ENCODE data around the gene KLHL29. TPM values are rescaled to one million over a fixed set of nuclear protein-coding genes. Genes with fewer than 3 reads are reported as not detected.

The KLHL29 gene
- total RNA-seq, 3 donors from 2014 or later (not counting 1 experiment from before 2014, with no cell fraction given), result 0.24 to 0.43 (median 0.33) TPM

DNA sequence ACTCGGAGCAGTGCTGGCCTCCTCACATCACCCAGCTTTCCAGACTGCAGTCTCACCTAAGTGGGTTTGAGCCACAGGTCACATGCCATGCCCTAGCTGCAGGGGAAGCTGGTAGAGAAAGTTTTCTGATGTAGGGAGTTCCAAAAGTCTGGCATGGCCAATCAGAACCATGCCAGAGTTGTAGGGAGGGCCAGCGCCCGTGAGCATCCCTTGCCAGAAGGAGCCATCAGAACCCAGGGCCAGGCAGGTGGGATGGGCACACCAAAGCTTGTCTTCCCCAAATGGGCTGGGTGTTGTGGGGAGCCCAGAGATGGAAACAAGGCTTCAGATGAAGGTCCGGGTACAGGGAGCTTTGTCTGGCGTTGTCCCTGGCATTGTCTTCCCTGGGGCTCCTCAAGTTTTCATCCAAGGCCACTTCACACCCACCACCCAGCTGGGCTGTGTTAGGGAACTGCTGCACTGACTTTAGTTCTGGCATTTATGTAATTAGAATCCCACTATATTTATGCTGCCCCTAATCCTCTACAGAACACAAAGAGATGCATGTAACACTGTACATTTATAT lies 247.9 kb downstream of the KLHL29 start:
- Histone ChIP-seq H3K27me3 (ENCODE audit: control insufficient read depth, insufficient read depth, low read length) (no peaks in the 10 kb centered on the region), H3K27ac (ENCODE audit: low read length) (no peak overlapping the region), H3K9me3 (ENCODE audit: control insufficient read depth, insufficient read depth, low read length) (no peaks in the 10 kb centered on the region), H3K36me3 (ENCODE audit: control insufficient read depth, insufficient read depth, low read length) (no peaks in the 10 kb centered on the region), H3K4me3 (ENCODE audit: low read length) (no peak overlapping the region), H3K4me1 (ENCODE audit: control insufficient read depth, insufficient read depth, low read length) (no peaks in the 10 kb centered on the region)
- 83% methylated on average over 5 of the region's 5 CpGs for WGBS (ENCODE audit: insufficient coverage)
- H3K4me1 Mint-ChIP-seq, result no peaks in the 10 kb centered on the region
- no peaks in the 10 kb centered on the region for H3K36me3 Mint-ChIP-seq
- DNase-seq (no peak), ATAC-seq (no peak)
- TF ChIP-seq, protein P1, sequence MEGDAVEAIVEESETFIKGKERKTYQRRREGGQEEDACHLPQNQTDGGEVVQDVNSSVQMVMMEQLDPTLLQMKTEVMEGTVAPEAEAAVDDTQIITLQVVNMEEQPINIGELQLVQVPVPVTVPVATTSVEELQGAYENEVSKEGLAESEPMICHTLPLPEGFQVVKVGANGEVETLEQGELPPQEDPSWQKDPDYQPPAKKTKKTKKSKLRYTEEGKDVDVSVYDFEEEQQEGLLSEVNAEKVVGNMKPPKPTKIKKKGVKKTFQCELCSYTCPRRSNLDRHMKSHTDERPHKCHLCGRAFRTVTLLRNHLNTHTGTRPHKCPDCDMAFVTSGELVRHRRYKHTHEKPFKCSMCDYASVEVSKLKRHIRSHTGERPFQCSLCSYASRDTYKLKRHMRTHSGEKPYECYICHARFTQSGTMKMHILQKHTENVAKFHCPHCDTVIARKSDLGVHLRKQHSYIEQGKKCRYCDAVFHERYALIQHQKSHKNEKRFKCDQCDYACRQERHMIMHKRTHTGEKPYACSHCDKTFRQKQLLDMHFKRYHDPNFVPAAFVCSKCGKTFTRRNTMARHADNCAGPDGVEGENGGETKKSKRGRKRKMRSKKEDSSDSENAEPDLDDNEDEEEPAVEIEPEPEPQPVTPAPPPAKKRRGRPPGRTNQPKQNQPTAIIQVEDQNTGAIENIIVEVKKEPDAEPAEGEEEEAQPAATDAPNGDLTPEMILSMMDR (IDR thresholded peaks at IDR 0.05), result no peak
- H3K27ac Mint-ChIP-seq, result no peak overlapping the region
- H3K27me3 Mint-ChIP-seq (ENCODE audit: low read depth in 2 of 2), result no peaks in the 10 kb centered on the region
- intact Hi-C loops (cut with micrococcal nuclease), result no loop called here
- H3K4me3 Mint-ChIP-seq, result no peak overlapping the region
- H3K9me3 Mint-ChIP-seq, result no peaks in the 10 kb centered on the region

DNA sequence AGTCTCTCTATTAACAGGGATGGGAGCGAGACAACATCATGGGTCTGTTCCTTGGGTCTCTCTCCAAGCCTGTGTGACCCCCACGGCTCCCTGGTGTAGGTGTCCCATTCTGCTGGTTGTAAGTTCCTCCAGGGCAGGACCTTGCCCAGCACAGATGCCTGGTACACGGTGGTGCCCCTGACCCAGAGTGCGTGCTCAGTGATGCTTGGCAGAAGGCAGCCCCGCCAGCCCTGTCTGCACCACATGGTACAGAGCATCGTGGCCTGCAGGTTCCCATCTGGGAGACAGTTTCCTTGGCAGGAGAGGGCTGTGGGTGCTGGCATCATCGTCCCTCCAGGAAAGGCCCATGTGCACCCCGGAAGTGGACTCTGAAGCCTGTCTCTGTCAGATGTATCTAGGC lies 249.0 kb downstream of the KLHL29 start:
- H3K36me3 Mint-ChIP-seq, result no peaks in the 10 kb centered on the region
- no peaks in the 10 kb centered on the region for H3K27me3 Mint-ChIP-seq (ENCODE audit: low read depth in 2 of 2)
- DNase-seq (no peak), ATAC-seq (no peak)
- H3K4me1 Mint-ChIP-seq, result no peaks in the 10 kb centered on the region
- Histone ChIP-seq H3K4me1 (ENCODE audit: control insufficient read depth, insufficient read depth, low read length) (no peaks in the 10 kb centered on the region), H3K27ac (ENCODE audit: low read length) (no peak overlapping the region), H3K9me3 (ENCODE audit: control insufficient read depth, insufficient read depth, low read length) (no peaks in the 10 kb centered on the region), H3K4me3 (ENCODE audit: low read length) (no peak overlapping the region), H3K36me3 (ENCODE audit: control insufficient read depth, insufficient read depth, low read length) (no peaks in the 10 kb centered on the region), H3K27me3 (ENCODE audit: control insufficient read depth, insufficient read depth, low read length) (no peaks in the 10 kb centered on the region)
- H3K4me3 Mint-ChIP-seq, result no peak overlapping the region
- no peaks in the 10 kb centered on the region for H3K9me3 Mint-ChIP-seq
- 88% methylated on average over 8 of the region's 8 CpGs for WGBS (ENCODE audit: insufficient coverage)
- intact Hi-C loops (cut with micrococcal nuclease), result no loop called here
- no peak overlapping the region for H3K27ac Mint-ChIP-seq
- TF ChIP-seq, protein P1 (IDR thresholded peaks at IDR 0.05), result no peak

DNA sequence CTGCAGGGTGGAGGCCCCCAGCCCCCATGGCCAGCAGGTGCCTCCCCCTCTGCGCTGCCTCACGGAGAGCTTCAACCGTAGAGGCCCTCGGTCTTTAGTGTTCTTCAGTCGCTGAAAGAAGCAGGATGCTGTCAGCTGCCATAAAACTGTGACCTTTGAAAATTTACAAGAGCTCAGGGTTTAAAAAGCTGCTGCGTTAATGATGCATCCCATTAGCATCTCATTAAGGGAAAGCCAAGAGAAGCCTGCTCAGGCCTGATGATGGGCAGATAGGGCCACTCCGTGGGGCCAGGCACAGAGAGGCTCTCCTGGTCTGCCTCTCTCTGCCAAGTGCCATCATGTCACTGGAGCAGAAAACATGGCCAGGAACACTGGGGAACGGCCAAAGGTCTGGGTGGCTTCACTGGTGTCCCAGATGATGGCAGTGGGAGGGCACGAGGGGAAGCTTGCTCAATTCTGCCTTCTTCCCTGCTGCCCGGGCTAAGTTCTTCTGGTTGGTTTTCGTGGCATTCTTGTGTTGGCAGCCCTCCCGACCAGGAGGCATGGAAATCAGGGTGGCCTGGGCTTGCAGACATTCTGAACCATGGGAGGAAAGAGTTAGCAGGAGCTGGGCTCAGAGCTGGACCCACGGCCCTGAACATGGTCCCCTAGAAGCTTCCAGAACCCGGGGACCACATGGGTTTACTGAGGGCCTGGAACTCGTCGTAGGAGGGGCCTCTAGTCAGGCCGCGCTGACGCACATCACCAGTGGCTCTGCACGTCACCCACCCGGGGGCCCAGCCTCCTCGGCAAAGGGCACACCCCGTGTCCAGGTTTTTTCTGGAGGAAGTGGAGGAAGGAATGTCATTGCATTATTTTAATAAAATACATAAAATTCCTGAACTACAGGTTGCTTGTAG lies 250.7 kb downstream of the KLHL29 start:
- H3K27me3 ChIP-seq (ENCODE audit: control insufficient read depth, insufficient read depth, low read length), result no peaks in the 10 kb centered on the region
- no peak overlapping the region for H3K27ac ChIP-seq (ENCODE audit: low read length)
- no peaks in the 10 kb centered on the region for H3K4me1 ChIP-seq (ENCODE audit: control insufficient read depth, insufficient read depth, low read length)
- TF ChIP-seq, protein P1 (IDR thresholded peaks at IDR 0.05), result no peak
- Mint-ChIP-seq H3K27me3 (ENCODE audit: low read depth in 2 of 2) (no peaks in the 10 kb centered on the region), H3K36me3 (no peaks in the 10 kb centered on the region), H3K27ac (no peak overlapping the region), H3K4me1 (no peaks in the 10 kb centered on the region), H3K4me3 (no peak overlapping the region), H3K9me3 (no peaks in the 10 kb centered on the region)
- ATAC-seq (no peak), DNase-seq (no peak)
- H3K36me3 ChIP-seq (ENCODE audit: control insufficient read depth, insufficient read depth, low read length), result no peaks in the 10 kb centered on the region
- no peaks in the 10 kb centered on the region for H3K9me3 ChIP-seq (ENCODE audit: control insufficient read depth, insufficient read depth, low read length)
- H3K4me3 ChIP-seq (ENCODE audit: low read length), result no peak overlapping the region
- 85% methylated on average over 19 of the region's 23 CpGs for WGBS (ENCODE audit: insufficient coverage)
- intact Hi-C loops (cut with micrococcal nuclease), result no loop called here
